GM12878 (cell line): ENCODE measurements around the gene BRAF. TPM values are rescaled to one million over a fixed set of nuclear protein-coding genes. Genes with fewer than 3 reads are reported as not detected.
A peak's percentile ranks its signal among the peaks of the same experiment; 100 is the strongest.

Source experiments
- BACH1 ChIP-seq: fragments of 450-650 bp; IDR thresholded peaks from 2 replicates; pipeline ENCODE4 v1.6.1; 2017; ENCODE audit warnings: mild to moderate bottlenecking, borderline replicate concordance
- CREB1 ChIP-seq: IDR thresholded peaks from 2 replicates; pipeline ENCODE4 v1.6.1; 2012; ENCODE audit warnings: low read depth, mild to moderate bottlenecking, inconsistent platforms
- E2F8 ChIP-seq: fragments of 450-650 bp; IDR thresholded peaks from 2 replicates; pipeline ENCODE4 v1.6.1; 2018; ENCODE audit warnings: mild to moderate bottlenecking, low read depth, moderate library complexity; ENCODE audit not compliant: partially characterized antibody
- EGR1 ChIP-seq, 2 experiments: IDR thresholded peaks; 1 replicate in 1 of 2; 2 replicates in 1 of 2; pipeline ENCODE4 v1.6.1; 2011 to 2012; ENCODE audit warnings: low read depth in 2 of 2, low read length in 2 of 2, borderline replicate concordance in 1 of 2, mild to moderate bottlenecking in 1 of 2, moderate library complexity in 1 of 2
- ESRRA ChIP-seq: IDR thresholded peaks from 2 replicates; pipeline ENCODE4 v1.6.1; 2012; ENCODE audit warnings: mild to moderate bottlenecking, low read length, improper control_type of control experiment
- FOXM1 ChIP-seq: IDR thresholded peaks from 2 replicates; pipeline ENCODE4 v1.6.1; 2012; ENCODE audit warnings: low read depth, mild to moderate bottlenecking, inconsistent platforms, low read length, moderate library complexity
- GATAD2B ChIP-seq: fragments of 450-650 bp; conservative IDR thresholded peaks from 2 replicates; pipeline ENCODE4 v1.6.1; 2017; ENCODE audit warnings: low read depth, mild to moderate bottlenecking, moderate library complexity
- HDAC2 ChIP-seq: fragments of 200-600 bp; sonication (generic); IDR thresholded peaks from 2 replicates; pipeline ENCODE4 v1.6.1; 2017
- IKZF1 ChIP-seq: fragments of 450-650 bp; conservative IDR thresholded peaks from 2 replicates; pipeline ENCODE4 v1.6.1; 2017; ENCODE audit warnings: antibody characterized with exemption, mild to moderate bottlenecking
- IKZF2 ChIP-seq, 2 experiments: fragments of 450-650 bp; IDR thresholded peaks; 2 replicates each; pipeline ENCODE4 v1.6.1; 2017; ENCODE audit warnings: mild to moderate bottlenecking in 2 of 2, moderate library complexity in 2 of 2
- JUND ChIP-seq: IDR thresholded peaks from 2 replicates; pipeline ENCODE4 v1.6.1; 2012; ENCODE audit warnings: low read depth, mild to moderate bottlenecking, low read length, improper control_type of control experiment, moderate library complexity
- KDM1A ChIP-seq: fragments of 200-600 bp; sonication (generic); IDR thresholded peaks from 2 replicates; pipeline ENCODE4 v1.6.1; 2016; ENCODE audit warnings: borderline replicate concordance
- MXI1 ChIP-seq: fragments of 150-350 bp; IDR thresholded peaks from 2 replicates; pipeline ENCODE4 v1.6.1; 2011; ENCODE audit warnings: low read depth, mild to moderate bottlenecking, inconsistent platforms, low read length, improper control_type of control experiment
- NR2F1 ChIP-seq: fragments of 450-650 bp; conservative IDR thresholded peaks from 2 replicates; pipeline ENCODE4 v1.6.1; 2017; ENCODE audit warnings: mild to moderate bottlenecking
- RB1 ChIP-seq: fragments of 450-650 bp; formaldehyde crosslinking; IDR thresholded peaks from 2 replicates; pipeline ENCODE4 v1.6.1; 2017; ENCODE audit warnings: mild to moderate bottlenecking, borderline replicate concordance
- TAF1 ChIP-seq: IDR thresholded peaks from 2 replicates; pipeline ENCODE4 v1.6.1; 2011; ENCODE audit warnings: mild to moderate bottlenecking, low read depth, low read length, borderline replicate concordance
- TCF12 ChIP-seq: IDR thresholded peaks from 2 replicates; pipeline ENCODE4 v1.6.1; 2011; ENCODE audit warnings: low read depth, mild to moderate bottlenecking, low read length
- TCF3 ChIP-seq: IDR thresholded peaks from 2 replicates; pipeline ENCODE4 v1.6.1; 2012; ENCODE audit warnings: low read depth, mild to moderate bottlenecking, low read length, borderline replicate concordance; ENCODE audit not compliant: insufficient read depth
- TCF7 ChIP-seq: IDR thresholded peaks from 2 replicates; pipeline ENCODE4 v1.6.1; 2014; ENCODE audit warnings: antibody characterized with exemption, borderline replicate concordance
- USF1 ChIP-seq: IDR thresholded peaks from 2 replicates; pipeline ENCODE4 v1.6.1; 2011; ENCODE audit warnings: borderline replicate concordance, low read depth, mild to moderate bottlenecking, moderate library complexity, mixed read lengths, low read length; ENCODE audit not compliant: insufficient read depth; ENCODE audit errors: extremely low read length
- ZNF217 ChIP-seq: fragments of 450-650 bp; IDR thresholded peaks from 2 replicates; pipeline ENCODE4 v1.6.1; 2017; ENCODE audit warnings: antibody characterized with exemption, mild to moderate bottlenecking
- ZNF592 ChIP-seq: fragments of 450-650 bp; IDR thresholded peaks from 2 replicates; pipeline ENCODE4 v1.6.1; 2017; ENCODE audit warnings: mild to moderate bottlenecking, moderate library complexity
- ZNF622 ChIP-seq: fragments of 450-650 bp; IDR thresholded peaks from 2 replicates; pipeline ENCODE4 v1.6.1; 2017; ENCODE audit warnings: mild to moderate bottlenecking, inconsistent platforms
- polyA plus RNA-seq, 11 experiments: library from polyadenylated mRNA; depleted of rRNA in 4 of 11; unstranded in 6 of 11; stranded (reverse) in 5 of 11; fragments of >200 nt; fragmentation: Nextera tagmentation in 4 of 11; fragmentation: Illumina TruSeq in 1 of 11; extraction: Ambion mirVana in 4 of 11; extraction: Trizol in 1 of 11; gene quantifications; 1 replicate in 1 of 11; 2 replicates in 10 of 11; pipeline versions ENCODE4 v1.2.1 to v1.2.3, GENCODE V29; 2011 to 2016; ENCODE audit warnings: inconsistent platforms in 2 of 11, missing spikeins in 2 of 11, low read depth in 1 of 11
- total RNA-seq, 4 experiments: library from RNA; depleted of rRNA in 3 of 4; stranded (reverse); fragments of >200 nt in 3 of 4; fragmentation: Illumina TruSeq in 1 of 4; extraction: Trizol in 1 of 4; gene quantifications; 2 replicates each; pipeline versions ENCODE4 v1.2.1 to v1.2.3, GENCODE V29; 2013 to 2021

BRAF gene
- total and polyA plus RNA-seq, 10 of the 15 experiments (the other 5 are each of a cell fraction or from before 2014, with no cell fraction given) = 2.6 to 31.0 (median 10.6) TPM

GRCh38 chr7:140924019-140924820, 509 bp downstream of the BRAF start (continued):
- TF ChIP-seq ZNF592 (no peak; the same call in 1 of the 2 replicates), USF1 (no peak), TAF1 (peak; percentile 56; the same call in 1 of the 2 replicates), CREB1 (peak; percentile 96), EGR1 (IDR thresholded peaks at IDR 0.05; ENCODE audit: borderline replicate concordance in 1 of 2, low read depth in 2 of 2, low read length in 2 of 2) (peak in 1 of 2 experiments; percentile 82; a peak in 2 of 3 replicates), IKZF1 (peak; percentile 65), HDAC2 (no peak), MXI1 (peak; percentile 47; the same call in 1 of the 2 replicates), KDM1A (no peak), RB1 (0 out of 2 replicates have a peak, but pooled peaks have one; percentile 44), IKZF2 (IDR thresholded peaks at IDR 0.05) (0 out of 4 replicates have a peak, but pooled peaks of 1 of the 2 experiments have one; percentile 38), TCF3 (0 out of 2 replicates have a peak, but pooled peaks have one; percentile 8), GATAD2B (peak; percentile 73), ZNF622 (no peak), TCF7 (no peak), ESRRA (no peak), FOXM1 (0 out of 2 replicates have a peak, but pooled peaks have one; percentile 8), TCF12 (peak; percentile 23; the same call in 1 of the 2 replicates), NR2F1 (peak; percentile 68), BACH1 (peak; percentile 48; the same call in 1 of the 2 replicates), E2F8 (peak; percentile 19), JUND (no peak), ZNF217 (0 out of 2 replicates have a peak, but pooled peaks have one; percentile 29)
